ENCODE data around the gene INTS14. TPM values are rescaled to one million over a fixed set of nuclear protein-coding genes. Genes with fewer than 3 reads are reported as not detected.
"Not testable (repeated sequence)": the region's sequence is repeated elsewhere in the genome, so short reads cannot be mapped to it uniquely, and the experiment has no call there.

Gene INTS14
- total and polyA plus RNA-seq, 12 donors: 16.4 to 64.6 (median 34.4) TPM

DNA sequence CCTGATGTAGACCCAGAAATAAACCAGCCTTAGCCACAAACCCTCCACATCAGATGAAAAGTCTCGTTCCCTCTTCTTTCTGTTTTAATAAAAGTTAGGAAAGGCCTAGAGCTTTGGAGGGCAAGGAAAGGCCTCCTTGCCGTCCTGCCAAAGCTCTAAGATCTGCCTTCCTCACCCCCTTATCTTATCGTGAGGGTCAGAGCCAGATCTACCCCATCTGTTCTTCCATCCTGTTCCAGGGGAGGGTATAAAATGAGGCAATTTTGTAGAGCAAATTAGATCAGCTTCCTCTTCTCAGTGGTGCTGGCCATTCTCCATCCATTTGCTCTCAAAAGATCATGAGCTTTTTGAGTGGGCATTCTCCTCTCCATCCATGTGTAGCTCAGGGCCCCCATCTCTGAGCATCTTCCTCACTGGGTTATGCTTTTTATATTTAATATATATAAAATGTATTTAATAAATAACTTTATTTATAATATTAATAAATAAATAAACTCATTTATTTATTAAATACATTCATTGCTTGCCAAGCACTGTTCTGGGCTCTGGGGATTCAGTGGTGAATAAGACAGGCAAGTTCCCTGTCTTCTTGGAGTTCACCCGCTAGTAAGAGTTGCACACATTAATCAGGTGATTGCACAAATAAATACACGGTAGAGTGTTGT is 8.8 kb upstream of the INTS14 start:
- intact Hi-C loops (cut with DNase I): no loop called here
- no peak for TF ChIP-seq POLR2A (IDR thresholded peaks at IDR 0.05)
- TF ChIP-seq CTCF (IDR thresholded peaks at IDR 0.05): no peak
- Histone ChIP-seq H3K27me3 (no peaks in the 10 kb centered on the region), H3K27ac (no peak overlapping the region), H3K9me3 (replicated peaks in 1 of 3) (no peaks in the 10 kb centered on the region), H3K36me3 (replicated peaks in 1 of 2) (no peaks in the 10 kb centered on the region), H3K4me3 (no peak overlapping the region), H3K4me1 (replicated peaks in 1 of 2) (no peaks in the 10 kb centered on the region)
- no peak for DNase-seq
- WGBS, 4 donors: 71 to 79% (median 72%) methylated on average over 5 of the region's 5 CpGs

- no peaks in the 10 kb centered on the region for H3K9me3 ChIP-seq (replicated peaks in 1 of 3)
- no peaks in the 10 kb centered on the region for H3K4me1 ChIP-seq (replicated peaks in 1 of 2)
- no peak for DNase-seq
- H3K4me3 ChIP-seq: no peak overlapping the region
- H3K36me3 ChIP-seq (replicated peaks in 1 of 2): no peaks in the 10 kb centered on the region
- intact Hi-C loops (cut with DNase I): no loop called here
- no peak overlapping the region for H3K27ac ChIP-seq
- TF ChIP-seq CTCF (IDR thresholded peaks at IDR 0.05): no peak
- TF ChIP-seq POLR2A (IDR thresholded peaks at IDR 0.05): no peak
- WGBS, 4 donors: 61 to 79% (median 71%) methylated on average over 4 to 5 of the region's 5 CpGs
- no peaks in the 10 kb centered on the region for H3K27me3 ChIP-seq
Measured at GRCh38 chr15:65618560-65619109, 7.7 kb upstream of the INTS14 start.

DNA sequence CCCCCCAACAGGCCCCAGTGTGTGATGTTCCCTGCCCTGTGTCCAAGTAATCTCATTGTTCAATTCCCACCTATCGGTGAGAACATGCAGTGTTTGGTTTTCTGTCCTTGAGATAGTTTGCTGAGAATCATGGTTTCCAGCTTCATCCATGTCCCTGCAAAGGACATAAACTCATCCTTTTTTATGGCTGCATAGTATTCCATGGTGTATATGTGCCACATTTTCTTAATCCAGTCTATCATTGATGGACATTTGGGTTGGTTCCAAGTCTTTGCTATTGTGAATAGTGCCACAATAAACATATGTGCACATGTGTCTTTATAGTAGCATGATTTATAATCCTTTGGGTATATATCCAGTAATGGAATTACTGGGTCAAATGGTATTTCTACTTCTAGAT is 5.0 kb upstream of the INTS14 start:
- H3K27ac ChIP-seq; H3K4me3 ChIP-seq; H3K27me3 ChIP-seq; H3K36me3 ChIP-seq (replicated peaks in 1 of 2); DNase-seq; H3K9me3 ChIP-seq (replicated peaks in 1 of 3); intact Hi-C loops (cut with DNase I): not testable (repeated sequence)
- 88 to 100% (median 100%) methylated on average over 1 of the region's 1 CpG; no CpG with 5 or more reads in 1 of the 4 donors for WGBS, 4 donors
- H3K4me1 ChIP-seq (replicated peaks in 1 of 2): peaks cover 6 to 13% of the 10 kb centered on the region in 2 donors

DNA sequence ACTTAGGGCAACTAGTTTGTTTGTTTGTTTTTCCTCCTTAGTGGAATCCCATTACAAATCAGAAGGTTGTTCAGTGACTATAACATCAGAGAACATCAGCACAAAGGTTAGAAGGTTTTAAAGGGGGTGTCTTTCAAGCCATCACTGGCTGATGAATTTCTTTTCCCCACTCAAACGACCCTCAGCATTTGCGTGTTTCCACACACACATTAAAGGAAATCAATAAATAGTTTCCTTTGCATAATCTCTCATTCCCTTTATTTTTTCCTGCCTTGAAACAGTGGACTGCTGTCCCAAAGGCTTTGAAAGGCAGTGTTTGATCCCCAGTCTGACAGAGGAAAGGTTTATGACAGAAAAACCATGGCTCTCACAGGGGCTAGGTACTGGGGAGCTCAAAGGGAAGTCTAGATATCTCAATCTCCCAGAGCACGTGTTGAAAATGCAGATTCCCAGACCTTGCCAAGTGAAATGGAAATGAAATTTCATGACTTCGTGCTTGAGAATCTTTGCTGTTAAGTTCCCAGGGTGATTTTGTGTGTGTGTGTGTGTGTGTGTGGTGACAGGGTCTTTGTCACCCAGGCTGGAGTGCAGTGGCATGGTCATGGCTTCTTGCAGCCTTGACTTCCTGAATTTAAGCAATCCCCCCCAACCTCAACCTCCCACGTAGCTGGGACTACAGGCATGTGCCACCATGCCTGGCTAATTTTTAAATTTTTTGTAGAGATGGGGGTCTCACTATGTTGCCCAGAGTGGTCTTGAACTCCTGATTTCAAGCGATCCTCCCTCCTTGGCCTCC is 2.2 kb upstream of the INTS14 start:
- 75 to 82% (median 80%) methylated on average over 5 to 6 of the region's 6 CpGs for WGBS, 4 donors
- H3K4me1 ChIP-seq (replicated peaks in 1 of 2): peaks cover 14 to 32% of the 10 kb centered on the region in 2 donors
- intact Hi-C loops (cut with DNase I): no loop called here
- no peak for TF ChIP-seq POLR2A (IDR thresholded peaks at IDR 0.05)
- no peak for TF ChIP-seq CTCF (IDR thresholded peaks at IDR 0.05)
- DNase-seq: no peak
- no peaks in the 10 kb centered on the region for H3K27me3 ChIP-seq
- no peak overlapping the region for H3K4me3 ChIP-seq
- no peak overlapping the region for H3K27ac ChIP-seq
- H3K36me3 ChIP-seq (replicated peaks in 1 of 2): no peaks in the 10 kb centered on the region
- no peaks in the 10 kb centered on the region for H3K9me3 ChIP-seq (replicated peaks in 1 of 3)
